Stromal cell of bone marrow (primary cell): ENCODE measurements around the gene IQSEC1.

Source experiments
- DNase-seq: peaks from one replicate; pipeline ENCODE4 v3.0.0-alpha.2; 2012; ENCODE audit warnings: low read depth

The IQSEC1 gene

DNA sequence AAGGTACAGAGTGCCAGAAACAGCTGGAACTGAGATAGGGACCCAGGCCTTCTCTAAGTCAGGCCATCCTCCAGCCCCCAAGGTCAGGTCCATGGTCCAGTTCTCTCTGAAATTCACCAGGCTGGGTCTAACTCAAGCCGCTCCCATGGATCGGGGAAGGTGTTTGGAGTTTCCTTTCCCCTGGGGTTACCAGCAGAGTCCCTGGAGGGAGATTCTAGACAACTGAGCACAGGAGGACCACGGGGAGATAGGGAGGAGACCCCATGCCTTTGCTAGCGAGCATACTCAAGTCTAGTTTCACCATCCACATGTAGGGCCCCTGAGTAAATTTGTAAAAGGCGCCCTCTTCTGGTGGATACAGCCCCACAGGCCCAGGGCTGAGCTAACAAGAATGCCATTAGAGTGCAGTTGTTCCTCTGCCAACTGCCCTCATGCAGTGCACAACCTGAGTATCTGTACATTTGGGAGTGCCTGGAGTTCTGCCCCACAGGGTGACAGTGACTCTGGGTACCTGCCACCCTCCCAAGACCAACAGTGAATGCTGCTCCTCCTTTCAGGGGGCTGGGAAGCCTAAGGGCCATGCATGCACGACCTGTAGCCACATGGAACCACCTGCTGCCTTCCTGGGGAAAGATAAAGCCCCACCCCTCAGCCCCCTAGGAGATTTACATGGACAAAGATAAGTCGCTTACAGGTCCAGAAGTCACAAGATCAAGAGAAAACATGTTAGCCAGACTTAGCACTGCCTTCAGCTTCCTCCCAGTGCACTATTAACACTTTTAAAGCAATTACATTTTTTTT is 89.0 kb downstream of the IQSEC1 start:
- peak; percentile 44 for DNase-seq

DNA sequence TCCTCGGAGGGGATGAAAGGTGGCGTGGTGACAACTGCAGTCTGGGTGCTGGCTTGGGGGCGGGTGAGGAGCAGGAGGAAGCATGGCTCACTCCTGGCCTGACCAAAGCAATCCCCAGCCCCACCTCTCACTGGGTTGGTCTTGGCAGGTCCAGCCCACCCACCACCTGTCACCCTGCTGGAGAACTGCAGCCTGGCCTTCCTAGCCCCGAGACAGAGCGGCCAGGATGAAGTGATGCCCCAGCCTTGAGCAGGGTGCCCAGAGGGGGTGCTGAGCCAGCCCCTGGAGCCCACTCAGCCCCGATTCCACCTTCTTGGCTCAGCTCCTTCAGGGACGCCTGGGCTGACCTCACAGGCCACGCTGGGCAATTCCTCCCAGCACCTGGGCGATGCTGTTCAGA is 89.9 kb downstream of the IQSEC1 start:
- no peak for DNase-seq

DNA sequence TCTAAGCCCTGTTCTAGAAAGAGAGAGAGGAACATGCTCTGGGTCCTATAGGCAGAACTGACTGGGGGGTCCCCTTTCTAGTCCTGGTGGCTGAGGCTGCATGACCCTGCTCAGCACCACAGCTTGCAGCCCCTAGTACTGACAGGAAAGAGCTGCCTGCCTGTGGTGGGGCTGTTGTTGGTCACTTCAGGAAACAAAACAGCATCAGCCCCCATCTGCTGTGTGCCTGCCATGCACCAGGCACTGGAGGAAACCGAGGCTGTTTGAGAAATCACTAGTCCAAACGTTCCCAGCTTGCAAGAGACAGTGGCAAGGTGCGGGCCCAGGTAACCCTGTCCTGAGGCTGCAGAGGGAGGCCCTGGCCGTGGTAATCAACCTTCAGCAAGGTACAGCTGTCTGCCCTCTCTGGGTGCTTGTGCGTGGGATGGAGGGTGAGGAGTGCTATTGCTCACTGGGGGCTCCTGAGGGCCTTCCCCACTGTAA is 90.6 kb downstream of the IQSEC1 start:
- DNase-seq = no peak

DNA sequence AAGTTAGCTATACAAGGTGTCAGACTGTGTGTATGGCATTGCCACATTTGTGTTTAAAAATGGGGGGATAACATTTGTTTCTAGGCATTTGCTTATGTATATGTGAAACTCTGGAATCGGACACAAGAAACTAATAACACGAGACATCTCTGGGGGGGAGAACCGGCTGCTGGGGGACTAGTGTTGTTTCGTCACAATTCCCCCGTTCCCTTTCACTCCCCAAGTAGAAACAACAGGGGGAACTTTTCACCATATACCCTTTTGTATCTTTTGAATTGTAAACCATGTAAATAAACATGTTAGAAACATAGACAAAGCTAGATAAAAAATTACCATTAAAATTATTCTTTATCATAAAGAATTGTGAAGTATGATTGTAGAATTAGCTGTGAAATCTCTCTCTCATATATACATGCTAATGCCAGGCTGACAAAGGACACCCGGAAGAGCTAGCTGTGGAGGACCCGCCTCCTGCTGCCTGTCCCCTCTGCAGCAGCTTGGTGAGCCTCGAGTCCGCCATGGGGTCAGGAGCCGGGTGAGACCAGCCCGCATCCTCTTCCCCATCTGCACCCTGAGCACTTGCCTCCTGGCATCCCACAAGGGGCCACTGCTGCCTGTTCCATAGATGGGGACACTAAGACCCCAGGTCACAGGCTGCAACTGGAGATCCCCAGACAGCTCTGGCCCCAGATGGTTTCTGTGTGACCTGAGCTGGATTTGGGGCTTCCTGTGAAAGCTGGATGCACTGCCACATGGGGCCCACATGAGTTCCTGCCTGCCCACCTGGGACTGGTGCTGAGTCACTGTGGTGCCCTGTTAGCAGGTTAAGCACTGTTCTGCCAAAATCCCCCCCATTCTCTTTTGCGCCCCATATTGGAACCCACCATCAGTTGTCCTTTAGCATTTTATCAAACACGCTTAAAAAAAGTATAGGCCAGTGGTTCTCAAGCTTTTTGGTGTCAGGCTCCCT is 91.6 kb downstream of the IQSEC1 start:
- DNase-seq = no peak

DNA sequence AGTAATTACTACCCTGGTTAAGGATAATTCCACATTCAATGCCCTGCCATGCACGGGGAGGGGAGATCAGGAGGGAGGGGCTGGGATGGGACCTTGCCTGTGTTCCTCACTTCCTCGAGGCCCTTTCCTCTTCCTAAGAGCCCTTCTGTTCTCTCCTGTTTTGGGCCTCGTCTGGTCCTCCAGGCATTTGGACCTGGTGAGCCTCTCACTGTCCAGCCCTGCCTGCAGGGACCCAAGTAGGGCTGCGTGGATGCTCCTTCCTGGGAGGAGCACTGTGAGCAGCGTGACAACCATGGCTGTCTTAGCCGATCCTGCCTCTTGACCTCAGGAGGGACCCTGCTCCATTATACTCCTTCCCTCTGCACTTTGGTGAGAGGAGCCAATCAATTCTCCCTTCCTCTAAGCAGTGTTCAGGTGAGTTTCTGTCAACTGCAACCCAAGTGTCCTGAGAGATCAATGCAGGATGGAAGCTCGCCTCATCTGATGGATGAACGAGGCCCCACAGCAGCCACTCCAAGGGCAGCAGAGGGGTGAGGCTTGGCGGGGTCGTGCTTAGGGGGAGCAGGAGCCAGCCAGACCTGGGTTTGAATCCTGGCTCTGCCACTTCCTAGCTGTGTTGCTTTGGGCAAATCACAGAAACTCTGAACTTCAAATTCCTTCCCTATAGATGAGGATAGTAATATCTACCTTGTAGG is 92.5 kb downstream of the IQSEC1 start:
- DNase-seq = no peak

DNA sequence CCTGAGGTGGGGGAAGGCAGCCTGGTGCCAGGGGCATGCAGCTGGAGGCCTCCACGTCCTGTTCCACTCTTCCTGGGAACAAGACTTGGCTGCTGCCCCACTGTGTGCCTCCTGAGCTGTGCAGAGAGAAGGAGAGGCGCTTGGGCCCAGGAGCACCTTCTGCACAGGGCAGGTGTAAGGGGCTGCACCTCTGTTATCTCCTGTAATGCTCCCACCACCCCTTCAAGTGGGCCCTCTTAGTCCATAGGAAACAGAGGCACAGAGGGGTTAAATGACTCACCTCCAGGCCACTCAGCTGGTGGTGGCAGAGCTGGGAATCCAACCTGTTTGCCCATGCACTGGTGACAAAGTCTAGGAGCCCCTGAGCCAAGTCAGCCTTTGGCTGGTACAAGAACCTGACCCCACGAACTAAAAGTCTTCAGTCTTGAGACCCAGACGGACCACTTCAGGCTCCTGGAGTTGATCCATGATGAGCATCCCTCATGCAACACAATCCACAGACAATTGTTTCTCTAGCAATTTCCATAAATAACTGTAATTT is 93.2 kb downstream of the IQSEC1 start:
- no peak for DNase-seq

DNA sequence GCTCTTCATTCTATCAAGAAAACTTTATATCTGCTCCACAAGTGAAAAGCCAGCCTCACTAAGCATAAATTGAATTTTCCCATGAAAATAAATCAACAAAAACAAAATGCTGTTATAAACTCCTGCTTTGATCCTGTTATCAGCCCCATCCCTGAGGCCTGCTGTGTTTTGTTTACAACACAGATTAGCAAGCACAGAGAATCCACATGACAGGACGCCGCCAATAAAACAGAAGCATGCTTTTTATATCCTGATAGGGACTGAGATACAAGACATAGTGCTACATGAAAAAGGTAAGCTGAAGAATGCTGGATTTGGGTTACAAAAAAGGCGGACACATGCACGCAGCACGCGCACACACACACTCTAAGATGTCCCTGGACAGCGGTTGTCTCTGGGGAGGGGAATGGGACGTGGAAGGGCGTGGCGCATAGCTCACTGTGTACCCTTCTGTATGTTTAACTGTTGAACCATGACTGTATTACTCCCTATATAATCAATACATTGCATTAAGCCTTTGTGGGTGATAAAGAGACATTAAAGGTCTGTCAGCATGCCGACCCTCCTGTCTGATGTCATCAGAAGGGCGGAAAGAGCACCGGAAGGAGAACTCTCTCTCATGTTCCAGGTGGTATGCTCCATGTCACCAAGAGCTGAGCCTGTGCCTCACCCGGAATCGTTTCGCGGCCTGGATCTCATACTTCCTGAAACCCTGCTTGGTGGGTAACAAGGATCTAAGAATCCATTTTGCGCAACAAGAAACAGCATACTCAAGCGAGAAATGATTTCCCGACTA is 93.9 kb downstream of the IQSEC1 start:
- DNase-seq = no peak

DNA sequence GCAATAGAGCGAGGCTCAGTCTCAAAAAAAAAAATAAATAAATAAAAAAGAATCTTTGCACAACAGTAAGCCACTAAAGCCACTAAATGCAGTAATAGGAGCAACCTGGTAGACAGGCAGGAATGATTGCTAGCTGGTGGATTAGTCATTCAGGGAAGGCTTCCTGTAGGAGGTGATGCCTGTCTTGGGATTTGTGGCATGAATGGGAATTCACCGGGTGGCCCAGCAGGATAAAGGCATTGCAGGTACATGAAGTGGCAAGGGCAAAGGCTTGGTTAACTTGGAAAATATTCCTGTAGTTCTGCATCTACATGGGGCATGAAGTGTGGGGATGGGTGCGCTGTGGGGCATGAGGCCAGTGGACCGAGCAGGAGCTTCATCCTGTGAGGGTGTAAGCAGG is 94.5 kb downstream of the IQSEC1 start:
- DNase-seq = no peak

DNA sequence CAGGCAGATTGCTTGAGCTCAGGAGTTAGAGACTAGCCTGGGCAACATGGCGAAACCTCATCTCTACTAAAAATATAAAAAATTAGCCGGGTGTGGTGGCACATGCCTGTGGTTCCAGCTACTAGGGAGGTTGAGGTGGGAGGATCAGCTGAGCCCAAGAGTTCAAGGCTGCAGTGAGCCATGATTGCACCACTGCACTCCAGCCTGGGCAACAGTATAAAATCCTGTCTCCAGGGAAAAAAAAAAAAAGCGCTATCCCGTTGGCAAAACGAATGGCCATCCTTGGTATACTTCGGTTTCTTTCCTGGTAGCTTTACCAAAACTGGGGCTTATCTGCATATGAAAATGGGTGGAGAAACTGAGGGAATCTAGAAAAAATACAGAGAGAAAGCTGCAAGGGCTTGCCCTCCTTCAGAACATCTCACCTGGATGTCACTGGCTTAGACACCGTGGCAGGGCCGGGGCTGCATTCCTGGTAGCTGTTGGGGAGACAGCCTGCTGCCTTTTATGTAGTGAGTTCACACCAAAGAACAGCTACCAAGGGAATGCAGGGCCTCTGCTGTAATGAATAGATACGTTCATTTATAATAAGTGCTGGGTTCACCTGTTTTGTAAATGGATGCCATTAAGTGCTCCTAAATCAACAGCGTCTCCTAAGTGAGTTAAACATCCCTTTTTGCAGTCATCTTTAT is 96.0 kb downstream of the IQSEC1 start:
- no peak for DNase-seq

DNA sequence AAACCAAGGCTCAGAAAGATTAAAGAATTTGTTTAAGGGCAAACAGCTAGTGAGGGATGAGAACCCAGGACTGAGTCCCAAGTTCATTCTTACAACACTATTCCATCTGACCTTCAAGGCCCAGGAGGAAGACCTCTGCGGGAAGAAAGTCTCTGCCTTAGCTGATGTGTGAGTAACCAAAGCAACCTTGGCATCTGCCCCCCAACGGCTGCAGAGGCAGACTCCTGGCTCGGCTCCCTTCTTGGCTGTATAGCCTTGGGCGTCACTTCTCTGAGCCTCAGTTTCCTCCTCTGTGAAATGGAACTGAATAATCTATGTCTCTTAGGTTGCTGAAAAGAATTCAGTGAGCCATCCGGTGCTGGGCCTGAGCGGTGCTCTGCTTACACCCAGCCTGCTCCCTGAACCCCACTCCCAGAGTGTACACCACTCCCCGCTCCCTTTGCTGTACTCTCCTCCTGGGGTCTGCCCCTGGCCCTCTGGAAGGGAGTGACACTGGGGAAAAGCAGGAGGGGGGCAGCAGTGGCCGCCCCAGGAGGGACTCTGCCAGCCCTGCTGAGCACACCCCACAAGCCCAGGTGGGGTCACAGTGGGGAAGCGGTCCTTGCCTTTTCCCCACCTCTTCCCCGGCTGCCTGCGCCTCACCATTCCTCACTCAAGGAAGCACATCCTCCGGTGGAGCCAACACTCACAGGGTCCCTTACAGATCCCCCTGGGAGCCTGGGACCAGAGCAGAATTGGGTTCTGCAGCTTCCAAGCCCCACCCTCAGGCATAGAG is 97.3 kb downstream of the IQSEC1 start:
- DNase-seq = no peak

DNA sequence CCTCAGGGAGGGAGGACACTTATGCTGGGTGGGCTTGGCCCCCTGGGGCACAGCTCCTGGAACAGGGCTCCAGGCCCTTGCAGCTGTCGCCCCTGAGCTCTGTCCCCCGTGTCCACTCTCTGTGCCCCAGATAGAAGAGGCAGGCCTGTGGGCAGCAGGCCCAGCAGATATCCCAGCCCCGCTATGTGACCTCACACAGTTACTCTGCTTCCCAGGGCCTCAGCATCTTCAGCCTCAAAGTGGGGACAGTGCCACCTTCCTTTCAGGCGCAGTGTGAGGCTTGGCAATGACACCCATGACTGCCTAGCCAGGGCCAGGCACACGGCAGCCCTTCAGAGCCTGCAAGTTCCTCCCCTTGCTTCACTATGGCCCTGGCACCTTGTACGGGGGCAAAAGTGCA is 98.4 kb downstream of the IQSEC1 start:
- no peak for DNase-seq

DNA sequence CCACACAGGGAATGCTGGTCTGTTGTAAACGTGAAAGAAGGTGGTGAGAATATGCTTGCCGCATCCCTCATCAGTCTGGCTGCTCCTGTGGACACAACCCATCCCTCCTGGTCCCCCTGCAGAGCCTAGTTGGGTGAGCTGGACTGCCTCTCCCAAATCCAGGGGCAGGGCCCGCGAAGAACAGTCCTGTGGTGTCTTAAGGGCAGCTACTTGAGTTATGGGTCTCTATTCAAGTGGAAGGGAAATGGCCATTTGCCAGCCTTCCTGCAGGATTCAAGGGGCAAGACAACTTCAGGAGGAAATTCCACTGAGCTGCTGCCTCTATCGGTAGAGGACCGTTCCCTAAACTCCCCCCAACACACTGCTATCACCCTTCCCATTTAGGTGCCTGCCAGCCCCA is 98.9 kb downstream of the IQSEC1 start:
- no peak for DNase-seq

DNA sequence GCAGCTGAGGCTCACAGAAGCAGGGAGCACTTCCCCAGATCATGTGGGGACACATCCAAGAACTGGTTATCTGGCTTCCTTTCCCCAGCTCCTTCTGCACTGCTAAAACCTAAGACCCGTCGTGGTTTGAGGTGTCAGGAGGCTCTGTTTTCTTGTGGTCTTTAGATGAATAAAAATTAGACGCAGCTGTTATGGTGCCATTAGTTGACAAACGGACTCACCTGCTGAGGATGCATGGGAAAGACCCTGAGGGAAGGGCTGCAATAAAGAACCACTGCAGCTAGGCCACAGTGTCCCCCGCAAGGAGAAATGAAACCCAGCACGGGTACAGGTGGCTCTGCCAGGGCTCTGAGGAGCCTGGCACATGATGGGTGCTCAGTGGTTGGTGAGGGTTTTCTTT is 99.4 kb downstream of the IQSEC1 start:
- no peak for DNase-seq

DNA sequence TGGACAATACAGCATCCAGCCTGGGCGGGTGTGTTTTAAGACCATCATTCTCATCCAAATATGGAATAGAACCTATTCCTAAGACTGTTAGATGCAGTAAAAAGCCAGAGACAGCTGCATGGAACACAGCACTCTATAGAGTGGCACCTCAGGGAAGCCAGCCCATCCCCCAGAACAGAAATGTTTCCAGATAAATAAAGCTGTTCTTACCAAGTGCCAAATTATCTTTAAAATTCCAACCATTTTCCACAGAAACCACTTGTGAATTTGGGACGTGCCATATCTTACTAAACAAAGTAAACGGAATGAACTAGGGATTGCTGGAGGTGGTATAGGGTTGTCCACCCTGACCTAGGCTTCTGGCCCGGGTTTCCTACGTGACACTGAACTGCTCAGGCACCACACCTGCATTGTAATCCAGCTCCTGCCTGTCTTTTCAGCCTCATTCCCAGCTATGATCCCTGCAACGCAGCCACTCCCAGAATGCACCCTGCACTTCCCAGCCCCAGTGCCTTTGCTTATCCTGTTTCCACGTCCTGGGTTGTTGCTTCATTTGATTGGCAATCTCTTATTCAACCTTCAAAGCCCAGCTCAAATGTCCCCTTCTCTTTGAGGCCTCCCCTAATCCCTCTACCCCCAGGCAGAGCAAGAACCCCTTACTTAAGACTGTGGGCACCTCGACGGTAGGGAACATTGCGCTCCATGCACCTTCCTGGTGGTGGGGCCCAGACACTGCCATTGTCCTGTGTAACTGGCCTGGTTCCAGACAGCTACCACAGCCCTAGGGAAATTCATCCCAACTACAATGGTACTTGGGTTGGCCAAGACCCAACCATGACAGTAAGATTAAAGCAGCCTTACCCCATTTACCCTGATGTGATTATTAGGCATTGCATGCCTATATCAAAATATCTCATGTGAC is 100.2 kb downstream of the IQSEC1 start:
- DNase-seq = no peak

DNA sequence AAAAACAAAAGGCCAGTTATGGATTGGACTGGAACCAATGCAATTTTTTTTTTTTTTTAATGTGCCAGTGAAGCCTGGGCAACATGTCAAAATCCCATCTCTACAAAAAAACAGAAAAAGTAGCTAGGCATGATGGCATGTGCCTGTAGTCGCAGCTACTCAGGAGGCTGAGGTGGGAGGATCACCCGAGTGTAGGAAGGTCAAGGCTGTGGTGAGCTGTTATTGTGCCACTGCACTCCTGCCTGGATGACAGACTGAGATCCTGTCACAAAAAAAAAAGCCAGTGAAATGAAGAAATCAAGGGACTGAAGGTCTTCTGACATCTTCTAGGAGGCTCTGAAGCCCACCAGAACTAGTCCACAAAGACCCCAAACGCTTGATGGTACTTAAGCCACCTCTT is 101.2 kb downstream of the IQSEC1 start:
- no peak for DNase-seq

DNA sequence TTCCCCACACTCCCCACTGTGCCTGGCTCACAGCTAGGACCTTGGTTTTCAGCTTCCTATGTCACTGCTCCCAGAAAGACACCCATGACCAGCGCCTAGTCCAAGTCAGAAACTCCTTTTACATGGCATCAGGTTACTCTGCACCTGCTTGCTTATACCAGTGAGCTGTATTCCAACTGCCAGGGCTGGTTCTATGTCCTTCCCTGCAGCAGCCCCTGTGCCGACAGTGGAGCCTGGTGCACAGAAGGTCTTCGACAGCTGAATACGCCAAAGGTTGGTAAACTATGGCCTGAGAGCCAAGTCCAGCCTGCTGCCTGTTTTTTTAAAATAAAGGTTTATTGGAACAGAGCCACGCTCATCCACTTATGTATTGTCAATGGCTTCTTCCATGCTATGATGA is 102.5 kb downstream of the IQSEC1 start:
- no peak for DNase-seq

DNA sequence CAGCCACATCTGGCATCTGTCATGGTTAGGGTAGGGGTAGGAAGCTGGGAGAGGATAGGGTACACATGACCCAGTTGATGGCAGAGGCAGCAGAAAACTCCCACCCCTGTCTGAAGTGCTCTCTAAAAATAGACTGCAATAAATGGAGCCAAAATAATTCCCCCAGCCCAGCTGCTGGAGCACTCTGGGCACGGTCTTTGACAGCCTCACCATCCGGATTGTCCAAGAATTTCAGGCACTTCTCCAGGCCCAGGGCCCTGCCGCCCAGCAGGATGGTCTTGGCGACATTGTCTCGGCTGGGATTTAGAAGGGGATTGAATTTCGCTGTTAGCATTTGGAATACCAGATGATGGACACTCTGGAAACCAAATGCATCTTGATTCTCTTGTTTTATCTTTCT is 103.7 kb downstream of the IQSEC1 start:
- no peak for DNase-seq

DNA sequence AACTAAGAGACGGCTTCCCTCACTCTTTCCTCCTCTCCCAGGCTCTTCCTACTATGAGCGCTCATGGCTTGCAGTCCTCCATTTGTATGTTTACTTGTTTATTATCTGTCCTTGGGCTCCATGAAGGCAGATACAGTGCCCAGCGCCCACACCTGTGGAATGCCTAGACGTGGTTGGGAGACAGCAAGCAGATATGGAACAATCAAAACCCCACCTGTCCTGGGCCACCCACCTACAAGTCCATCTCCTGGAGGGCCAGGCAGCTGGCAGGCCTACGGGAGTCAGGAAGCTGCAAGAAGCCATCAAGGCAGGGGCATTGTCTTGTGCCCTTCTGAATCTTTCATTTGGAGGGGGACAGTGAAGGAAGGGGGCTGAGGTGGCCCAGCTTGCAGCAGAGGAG is 104.7 kb downstream of the IQSEC1 start:
- DNase-seq = no peak
